H1 (cell line): ENCODE results near the gene ZKSCAN1. TPM values are rescaled to one million over a fixed set of nuclear protein-coding genes. Genes with fewer than 3 reads are reported as not detected.

ENCODE experiments used
- CTCF ChIA-PET: fragments of 300-600 bp; sonication (Branson Sonifier 250); formaldehyde crosslinking; loops from one replicate; lab custom pipeline; 2021; ENCODE audit not compliant: partially characterized antibody; lab: Charles Lee
- POLR2A ChIA-PET: fragments of 300-600 bp; sonication (Branson Sonifier 250); formaldehyde crosslinking; loops from one replicate; lab custom pipeline; 2021; ENCODE audit warnings: inconsistent platforms; ENCODE audit not compliant: partially characterized antibody; lab: Charles Lee
- DNase-seq, 2 experiments: peaks; one replicate each; pipeline versions ENCODE4 v3.0.0 to v3.0.0-alpha.2; 2010 to 2022; ENCODE audit warnings: low spot score in 2 of 2, low read depth in 1 of 2, mixed read lengths in 1 of 2
- FAIRE-seq: peaks from 2 replicates; lab custom pipeline; 2011; peaks lifted over from hg19 to GRCh38; lab: Jason Lieb, UNC
- H2AFZ ChIP-seq: 2 replicates; pipeline ENCODE4 v1.8.1; 2012; ENCODE audit warnings: low read length, inconsistent platforms
- H2AK5ac ChIP-seq: 2 replicates; pipeline ENCODE4 v1.6.1; 2013; ENCODE audit warnings: low read depth, low read length
- H2BK120ac ChIP-seq: replicated peaks from 2 replicates; pipeline ENCODE3; 2013; ENCODE audit warnings: low read depth, low read length, inconsistent platforms
- H2BK12ac ChIP-seq: 2 replicates; pipeline ENCODE4 v1.6.1; 2013; ENCODE audit warnings: low read depth, low read length
- H2BK15ac ChIP-seq: 2 replicates; pipeline ENCODE4 v1.6.1; 2013; ENCODE audit warnings: low read length
- H2BK20ac ChIP-seq: 2 replicates; pipeline ENCODE4 v1.6.1; 2013; ENCODE audit warnings: low read length
- H2BK5ac ChIP-seq: 2 replicates; pipeline ENCODE4 v1.6.1; 2013; ENCODE audit warnings: low read depth, low read length
- H3K14ac ChIP-seq: 2 replicates; pipeline ENCODE4 v1.6.1; 2013; ENCODE audit warnings: inconsistent platforms; ENCODE audit not compliant: insufficient read length
- H3K18ac ChIP-seq: 2 replicates; pipeline ENCODE4 v1.6.1; 2013; ENCODE audit warnings: low read length; ENCODE audit errors: extremely low read depth
- H3K23ac ChIP-seq: 2 replicates; pipeline ENCODE4 v1.6.1; 2013; ENCODE audit warnings: inconsistent platforms; ENCODE audit not compliant: insufficient read length
- H3K23me2 ChIP-seq: 2 replicates; pipeline ENCODE4 v1.6.1; 2013; ENCODE audit warnings: low read depth, low read length
- H3K27ac ChIP-seq: 2 replicates; pipeline ENCODE4 v1.6.1; 2011; ENCODE audit warnings: low read depth, low read length, inconsistent platforms
- H3K27me3 ChIP-seq, 4 experiments: replicated peaks in 1 of 4; 1 replicate in 1 of 4; 2 replicates in 3 of 4; pipeline versions ENCODE4 v1.6.1 to v1.8.1; 2011 to 2013; ENCODE audit warnings: low read length in 3 of 4, mild to moderate bottlenecking in 3 of 4, inconsistent platforms in 2 of 4, mixed read lengths in 2 of 4, moderate library complexity in 1 of 4; ENCODE audit not compliant: control insufficient read depth in 3 of 4, insufficient read depth in 3 of 4; ENCODE audit errors: extremely low read depth in 1 of 4
- H3K36me3 ChIP-seq, 4 experiments: 2 replicates each; pipeline versions ENCODE4 v1.6.1 to v1.8.1; 2011 to 2013; ENCODE audit warnings: mild to moderate bottlenecking in 4 of 4, low read length in 3 of 4, moderate library complexity in 2 of 4, control low read depth in 1 of 4, inconsistent platforms in 1 of 4; ENCODE audit not compliant: insufficient read depth in 4 of 4, control insufficient read depth in 2 of 4
- H3K4ac ChIP-seq: replicated peaks from 2 replicates; pipeline ENCODE3; 2013; ENCODE audit warnings: low read length, low read depth, mixed read lengths, inconsistent platforms; ENCODE audit not compliant: insufficient read length
- H3K4me1 ChIP-seq, 4 experiments: replicated peaks in 1 of 4; 1 replicate in 1 of 4; 2 replicates in 3 of 4; pipeline versions ENCODE4 v1.6.1 to v1.8.1; 2011 to 2013; ENCODE audit warnings: low read length in 3 of 4, inconsistent platforms in 2 of 4, mixed read lengths in 1 of 4; ENCODE audit not compliant: insufficient read depth in 4 of 4, control insufficient read depth in 3 of 4
- H3K4me2 ChIP-seq, 2 experiments: 2 replicates each; pipeline versions ENCODE4 v1.6.1 to v1.8.1; 2011 to 2013; ENCODE audit warnings: low read depth in 2 of 2, low read length in 2 of 2, control low read depth in 1 of 2, inconsistent platforms in 1 of 2, mild to moderate bottlenecking in 1 of 2; ENCODE audit not compliant: insufficient read depth in 1 of 2
- H3K4me3 ChIP-seq, 4 experiments: fragments of 200-600, 300-600 bp in 1 of 4; sonication (generic), shearing (Covaris generic), sonication (Bioruptor Twin) in 1 of 4; 2 replicates each; pipeline versions ENCODE4 v1.5.1 to v1.8.1; 2011 to 2016; ENCODE audit warnings: low read length in 4 of 4, low read depth in 3 of 4, control low read depth in 2 of 4, inconsistent platforms in 2 of 4, mild to moderate bottlenecking in 2 of 4, mixed read lengths in 1 of 4, moderate library complexity in 1 of 4; ENCODE audit not compliant: insufficient read depth in 2 of 4; ENCODE audit errors: extremely low read depth in 1 of 4
- H3K56ac ChIP-seq: replicated peaks from 2 replicates; pipeline ENCODE3; 2013; ENCODE audit warnings: low read depth, mild to moderate bottlenecking, mixed read lengths, low read length, inconsistent platforms; ENCODE audit not compliant: insufficient read length
- H3K79me1 ChIP-seq: 2 replicates; pipeline ENCODE4 v1.6.1; 2013; ENCODE audit warnings: low read depth, low read length, control low read depth
- H3K79me2 ChIP-seq, 2 experiments: 2 replicates each; pipeline versions ENCODE4 v1.6.1 to v1.8.1; 2012 to 2013; ENCODE audit warnings: low read length in 2 of 2, mild to moderate bottlenecking in 2 of 2, inconsistent platforms in 1 of 2; ENCODE audit not compliant: insufficient read depth in 2 of 2, control insufficient read depth in 1 of 2
- H3K9ac ChIP-seq, 4 experiments: replicated peaks in 1 of 4; 1 replicate in 1 of 4; 2 replicates in 3 of 4; pipeline versions ENCODE4 v1.6.1 to v1.8.1; 2011 to 2013; ENCODE audit warnings: low read depth in 3 of 4, low read length in 3 of 4, control low read depth in 2 of 4, mild to moderate bottlenecking in 2 of 4, moderate library complexity in 2 of 4, inconsistent platforms in 1 of 4; ENCODE audit errors: extremely low read depth in 1 of 4
- H3K9me3 ChIP-seq, 2 experiments: 2 replicates each; pipeline versions ENCODE4 v1.6.1 to v1.8.1; 2012 to 2013; ENCODE audit warnings: mild to moderate bottlenecking in 2 of 2, moderate library complexity in 2 of 2, control low read depth in 1 of 2, inconsistent platforms in 1 of 2, low read depth in 1 of 2, low read length in 1 of 2, mixed read lengths in 1 of 2; ENCODE audit not compliant: insufficient read depth in 2 of 2
- H4K20me1 ChIP-seq, 2 experiments: replicated peaks in 1 of 2; 2 replicates each; pipeline versions ENCODE3 to v1.8.1; 2011 to 2013; ENCODE audit warnings: inconsistent platforms in 2 of 2, low read length in 2 of 2, mild to moderate bottlenecking in 1 of 2; ENCODE audit not compliant: insufficient read depth in 2 of 2, control insufficient read depth in 1 of 2
- H4K5ac ChIP-seq: 2 replicates; pipeline ENCODE4 v1.6.1; 2013; ENCODE audit warnings: low read length, low read depth, mixed read lengths, inconsistent platforms; ENCODE audit not compliant: insufficient read length
- H4K8ac ChIP-seq: 2 replicates; pipeline ENCODE4 v1.8.0; 2013; ENCODE audit warnings: mild to moderate bottlenecking, moderate library complexity, low read length, inconsistent platforms; ENCODE audit not compliant: insufficient read depth; ENCODE audit errors: extremely low read depth
- H4K91ac ChIP-seq: replicated peaks from 2 replicates; pipeline ENCODE3; 2013; ENCODE audit warnings: low read length, mixed read lengths, inconsistent platforms; ENCODE audit not compliant: insufficient read length
- CEBPB ChIP-seq: IDR thresholded peaks from 2 replicates; pipeline ENCODE4 v1.6.1; 2012; ENCODE audit warnings: low read depth, low read length
- CTBP2 ChIP-seq: IDR thresholded peaks from 2 replicates; pipeline ENCODE4 v1.7.0; 2011; ENCODE audit warnings: borderline replicate concordance, mild to moderate bottlenecking, moderate library complexity, mixed read lengths, low read length; ENCODE audit not compliant: insufficient read depth, insufficient read length
- EZH2 ChIP-seq: fragments of 200-600 bp; sonication (generic); IDR thresholded peaks from 2 replicates; pipeline ENCODE4 v1.7.1; 2012; ENCODE audit warnings: low read depth, mild to moderate bottlenecking, moderate library complexity, low read length, inconsistent platforms; ENCODE audit not compliant: severe bottlenecking
- FOSL1 ChIP-seq: IDR thresholded peaks from 2 replicates; pipeline ENCODE4 v1.6.1; 2011; ENCODE audit warnings: mild to moderate bottlenecking, low read depth, low read length, moderate library complexity; ENCODE audit not compliant: insufficient read depth
- GTF2F1 ChIP-seq: IDR thresholded peaks from 2 replicates; pipeline ENCODE4 v1.6.1; 2012; ENCODE audit warnings: low read depth, low read length, improper control_type of control experiment, borderline replicate concordance
- KDM4A ChIP-seq: IDR thresholded peaks from one replicate; pipeline ENCODE4 v1.7.1; 2012; ENCODE audit warnings: low read depth, mild to moderate bottlenecking, moderate library complexity, low read length, inconsistent platforms; ENCODE audit not compliant: severe bottlenecking
- KDM5A ChIP-seq: fragments of 200-600 bp; IDR thresholded peaks from 2 replicates; pipeline ENCODE4 v1.7.1; 2012; ENCODE audit warnings: mild to moderate bottlenecking, low read length, inconsistent platforms, mixed read lengths
- MAFK ChIP-seq: IDR thresholded peaks from 2 replicates; pipeline ENCODE4 v1.6.1; 2012; ENCODE audit warnings: low read depth, mild to moderate bottlenecking, improper control_type of control experiment, low read length
- SIX5 ChIP-seq: IDR thresholded peaks from 2 replicates; pipeline ENCODE4 v1.6.1; 2011; ENCODE audit warnings: mild to moderate bottlenecking, low read depth, low read length
- SP2 ChIP-seq: IDR thresholded peaks from 2 replicates; pipeline ENCODE4 v1.6.1; 2012; ENCODE audit warnings: mild to moderate bottlenecking, low read length, inconsistent platforms
- SP4 ChIP-seq: IDR thresholded peaks from 2 replicates; pipeline ENCODE4 v1.6.1; 2012; ENCODE audit warnings: low read length, inconsistent platforms
- whole genome bisulfite sequencing, 2 experiments: shearing (Covaris generic) in 1 of 2; methylation state at CpG; one replicate each; pipeline versions ENCODE4 v1.1.6 to v1.1.7; 2013 to 2015; ENCODE audit warnings: low lambda C conversion rate in 2 of 2, mixed read lengths in 2 of 2, inconsistent platforms in 1 of 2, low coverage in 1 of 2, missing lambda C conversion rate in 1 of 2; ENCODE audit not compliant: insufficient replicate concordance in 2 of 2, insufficient coverage in 1 of 2, insufficient read length in 1 of 2; ENCODE audit errors: extremely low coverage in 1 of 2, missing lambda C conversion rate in 1 of 2; 5-methylcytosine and 5-hydroxymethylcytosine counted together
- polyA plus RNA-seq, 7 experiments: library from polyadenylated mRNA; depleted of rRNA in 3 of 7; stranded (reverse) in 5 of 7; unstranded in 2 of 7; fragments of >200 nt in 5 of 7; fragments of 200-250 nt in 2 of 7; gene quantifications; 1 replicate in 5 of 7; 2 replicates in 1 of 7; 4 replicates in 1 of 7; pipeline versions ENCODE4 v1.2.1 to v1.2.3, GENCODE V29; 2011 to 2013; ENCODE audit warnings: missing spikeins in 2 of 7, mixed read lengths in 2 of 7
- total RNA-seq: library from RNA; stranded (reverse); fragmentation: NEBNext Ultra II Directional; extraction: Animal tissue kit (Norgen Biotek cat#: 25700); gene quantifications from 2 replicates; pipeline ENCODE4 v1.2.1, GENCODE V29; 2021
- TF ChIP-seq, protein P1 (sequence below), 3 experiments: IDR thresholded peaks; 1 replicate in 2 of 3; 2 replicates in 1 of 3; pipeline versions ENCODE4 v1.5.1 to v1.6.1; 2011; ENCODE audit warnings: low read length in 3 of 3, mild to moderate bottlenecking in 3 of 3, inconsistent platforms in 2 of 3, low read depth in 1 of 3, moderate library complexity in 1 of 3; ENCODE audit not compliant: insufficient read depth in 1 of 3; ENCODE audit errors: control extremely low read depth in 1 of 3

Gene ZKSCAN1
- total and polyA plus RNA-seq, 2 of the 8 experiments (the other 6 are each of a cell fraction or from before 2014, with no cell fraction given) = 8.2 to 40.6 TPM

DNA sequence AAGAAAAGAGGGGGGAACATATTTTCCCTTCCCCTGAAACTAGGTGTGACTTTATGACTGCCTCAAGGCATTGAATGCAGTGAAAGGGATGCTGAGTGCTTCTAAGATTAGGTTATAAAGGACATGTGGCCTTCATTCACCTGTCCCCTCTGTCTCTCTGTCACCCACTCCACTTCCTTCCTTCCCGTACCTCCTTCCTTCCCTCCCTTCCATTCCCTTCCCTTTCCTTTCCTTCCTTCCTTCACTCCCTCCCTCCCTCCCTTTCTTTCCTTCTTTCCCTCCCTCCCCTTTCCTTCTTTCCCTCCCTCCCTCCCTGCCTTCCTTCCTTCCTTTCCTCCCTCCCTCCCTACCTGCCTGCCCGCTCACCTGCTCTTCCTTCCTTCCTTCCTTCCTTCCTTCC lies 4.5 kb upstream of the ZKSCAN1 start:
- FAIRE-seq = no peak
- no peaks in the 10 kb centered on the region for H4K20me1 ChIP-seq
- H2AK5ac ChIP-seq = no peak overlapping the region
- H3K36me3 ChIP-seq = no peaks in the 10 kb centered on the region
- ChIA-PET POLR2A (interaction anchor here (1.2 to 7.4 kb wide), 2 partner anchors 12 to 14 kb away, joined by 4 to 47 read pairs; no protein-coding TSS in a partner anchor), CTCF (interaction anchor here (0.6 to 9.7 kb wide), 4 partner anchors 17 to 41 kb away, joined by 3 to 99 read pairs (median 4); no protein-coding TSS in a partner anchor)
- H2BK15ac ChIP-seq = no peak overlapping the region
- H3K4me1 ChIP-seq = no peaks in the 10 kb centered on the region
- no peak overlapping the region for H4K5ac ChIP-seq
- H3K23ac ChIP-seq = no peak overlapping the region
- H3K27ac ChIP-seq = no peak overlapping the region
- H3K9me3 ChIP-seq = no peaks in the 10 kb centered on the region
- 100% methylated on average over 1 of the region's 2 CpGs; no CpG with 5 or more reads in 1 of the 2 experiments for WGBS, 2 experiments
- no peak overlapping the region for H4K8ac ChIP-seq
- H3K14ac ChIP-seq = no peak overlapping the region
- H3K79me1 ChIP-seq = no peaks in the 10 kb centered on the region; the same call in 1 of the 2 replicates
- H2AFZ ChIP-seq = no peak overlapping the region
- DNase-seq = no peak
- no peak overlapping the region for H2BK5ac ChIP-seq
- no peak overlapping the region for H3K56ac ChIP-seq
- H2BK120ac ChIP-seq = no peak overlapping the region
- H3K79me2 ChIP-seq = peaks cover 2 to 3% of the 10 kb centered on the region in 2 experiments
- no peak overlapping the region for H3K4ac ChIP-seq
- H4K91ac ChIP-seq = no peak overlapping the region
- no peak overlapping the region for H3K9ac ChIP-seq
- H2BK20ac ChIP-seq = no peak overlapping the region
- H3K18ac ChIP-seq = no peak overlapping the region
- H2BK12ac ChIP-seq = no peak overlapping the region
- no peak overlapping the region for H3K4me2 ChIP-seq
- H3K23me2 ChIP-seq = peaks cover 3% of the 10 kb centered on the region; the same call in 1 of the 2 replicates
- no peaks in the 10 kb centered on the region for H3K27me3 ChIP-seq
- no peak overlapping the region for H3K4me3 ChIP-seq
- TF ChIP-seq KDM5A = no peak
- no peak for TF ChIP-seq SP4
- no peak for TF ChIP-seq GTF2F1
- TF ChIP-seq FOSL1 = no peak
- no peak for TF ChIP-seq SIX5
- no peak for TF ChIP-seq SP2
- TF ChIP-seq CEBPB = no peak
- TF ChIP-seq KDM4A = no peak
- no peak for TF ChIP-seq MAFK
- no peak for TF ChIP-seq EZH2
- TF ChIP-seq, protein P1, sequence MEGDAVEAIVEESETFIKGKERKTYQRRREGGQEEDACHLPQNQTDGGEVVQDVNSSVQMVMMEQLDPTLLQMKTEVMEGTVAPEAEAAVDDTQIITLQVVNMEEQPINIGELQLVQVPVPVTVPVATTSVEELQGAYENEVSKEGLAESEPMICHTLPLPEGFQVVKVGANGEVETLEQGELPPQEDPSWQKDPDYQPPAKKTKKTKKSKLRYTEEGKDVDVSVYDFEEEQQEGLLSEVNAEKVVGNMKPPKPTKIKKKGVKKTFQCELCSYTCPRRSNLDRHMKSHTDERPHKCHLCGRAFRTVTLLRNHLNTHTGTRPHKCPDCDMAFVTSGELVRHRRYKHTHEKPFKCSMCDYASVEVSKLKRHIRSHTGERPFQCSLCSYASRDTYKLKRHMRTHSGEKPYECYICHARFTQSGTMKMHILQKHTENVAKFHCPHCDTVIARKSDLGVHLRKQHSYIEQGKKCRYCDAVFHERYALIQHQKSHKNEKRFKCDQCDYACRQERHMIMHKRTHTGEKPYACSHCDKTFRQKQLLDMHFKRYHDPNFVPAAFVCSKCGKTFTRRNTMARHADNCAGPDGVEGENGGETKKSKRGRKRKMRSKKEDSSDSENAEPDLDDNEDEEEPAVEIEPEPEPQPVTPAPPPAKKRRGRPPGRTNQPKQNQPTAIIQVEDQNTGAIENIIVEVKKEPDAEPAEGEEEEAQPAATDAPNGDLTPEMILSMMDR (IDR thresholded peaks at IDR 0.05; ENCODE audit: control extremely low read depth in 1 of 3, insufficient read depth in 1 of 3, low read depth in 1 of 3, low read length in 3 of 3) = no peak
- no peak for TF ChIP-seq CTBP2
